ENCODE data around the gene RSPO4. TPM values are rescaled to one million over a fixed set of nuclear protein-coding genes. Genes with fewer than 3 reads are reported as not detected.

Gene RSPO4
- total RNA-seq, 2 donors from 2014 or later, result 0.71 to 0.74 TPM

GRCh38 chr20:952196-952795 is 49.8 kb downstream of the RSPO4 start:
- ATAC-seq, result no peak
- no peak for DNase-seq
- intact Hi-C loops (cut with DNase I), result no loop called here

DNA sequence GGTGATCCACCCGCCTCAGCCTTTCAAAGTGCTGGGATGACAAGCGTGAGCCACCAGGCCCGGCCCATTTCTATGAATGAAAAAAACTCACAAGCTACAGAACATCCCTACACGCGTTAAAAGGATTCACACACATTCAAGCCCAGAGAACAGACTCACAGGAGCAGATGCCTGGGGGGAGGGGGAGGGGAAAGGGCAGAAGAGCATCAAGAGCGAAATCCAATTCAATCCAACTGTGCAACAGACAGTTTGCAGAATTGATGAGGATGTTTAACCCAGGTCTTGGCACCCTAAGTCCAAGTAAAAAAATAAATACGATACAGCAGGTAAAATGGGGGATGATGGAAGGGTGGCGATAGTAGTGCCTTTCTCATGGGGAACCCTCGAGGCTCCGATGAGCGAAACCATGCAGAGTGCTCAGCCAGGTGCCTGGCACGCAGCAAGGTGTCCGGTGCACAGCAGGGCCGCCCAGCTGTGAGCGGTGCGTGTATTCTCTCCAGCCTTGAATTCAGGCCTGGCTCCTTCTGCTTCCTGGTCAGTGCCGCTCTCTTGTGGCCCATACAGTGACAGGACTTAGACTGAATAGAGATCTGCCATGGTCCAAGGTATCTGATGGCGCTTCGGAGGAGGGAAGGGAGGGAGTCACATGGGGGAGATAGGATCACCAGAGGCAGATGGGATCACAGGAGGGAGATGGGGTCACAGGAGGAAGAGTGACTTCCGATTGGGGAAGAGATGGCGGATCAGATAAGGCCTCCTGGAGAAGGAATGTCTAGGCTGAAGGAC is 50.5 kb downstream of the RSPO4 start:
- ATAC-seq (no peak), DNase-seq (no peak)
- intact Hi-C loops (cut with DNase I), result no loop called here

- no peak for DNase-seq
- no peak for ATAC-seq
- intact Hi-C loops (cut with DNase I), result no loop called here
These were observed 52.4 kb downstream of the RSPO4 start for GRCh38 chr20:949717-950116.

GRCh38 chr20:946826-947225 is 55.3 kb downstream of the RSPO4 start:
- ATAC-seq, result no peak
- intact Hi-C loops (cut with DNase I), result no loop called here
- no peak for DNase-seq

- intact Hi-C loops (cut with DNase I), result no loop called here
- no peak for ATAC-seq
- no peak for DNase-seq
These were observed 56.3 kb downstream of the RSPO4 start for GRCh38 chr20:945841-946240.

DNA sequence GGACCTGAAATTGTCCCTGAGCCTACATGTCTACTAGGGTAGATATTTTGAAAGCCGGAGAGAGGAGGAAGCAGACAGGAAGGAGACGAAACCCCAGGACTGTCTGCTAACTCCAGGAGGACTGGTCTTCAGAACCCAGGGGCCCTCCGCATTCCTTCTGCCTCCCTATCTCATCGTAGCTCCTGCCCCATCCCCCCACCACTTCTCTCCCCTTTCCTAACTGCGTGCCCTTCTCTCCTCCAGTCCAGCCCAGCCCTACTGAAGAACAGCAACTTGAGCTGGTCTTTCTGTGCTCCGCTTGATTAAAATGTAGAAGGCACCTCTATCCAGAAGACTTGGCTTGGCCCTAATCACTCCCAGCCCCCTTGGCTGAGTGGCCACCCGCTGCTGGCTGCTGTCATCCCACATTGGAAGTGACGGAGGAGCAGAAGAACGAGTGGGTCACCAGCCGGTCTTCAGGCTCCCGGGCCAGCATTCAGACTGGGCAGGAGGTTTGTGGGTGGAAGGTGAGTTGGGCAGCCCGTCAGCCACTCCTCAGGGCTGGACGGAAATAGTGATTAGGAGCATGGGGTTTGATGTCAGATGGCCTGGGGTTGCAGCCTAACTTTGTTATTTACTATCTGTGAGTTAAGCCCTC is 57.2 kb downstream of the RSPO4 start:
- DNase-seq (no peak), ATAC-seq (no peak)
- intact Hi-C loops (cut with DNase I), result no loop called here

GRCh38 chr20:944148-944547 is 58.0 kb downstream of the RSPO4 start:
- intact Hi-C loops (cut with DNase I), result no loop called here
- DNase-seq (no peak), ATAC-seq (no peak)

DNA sequence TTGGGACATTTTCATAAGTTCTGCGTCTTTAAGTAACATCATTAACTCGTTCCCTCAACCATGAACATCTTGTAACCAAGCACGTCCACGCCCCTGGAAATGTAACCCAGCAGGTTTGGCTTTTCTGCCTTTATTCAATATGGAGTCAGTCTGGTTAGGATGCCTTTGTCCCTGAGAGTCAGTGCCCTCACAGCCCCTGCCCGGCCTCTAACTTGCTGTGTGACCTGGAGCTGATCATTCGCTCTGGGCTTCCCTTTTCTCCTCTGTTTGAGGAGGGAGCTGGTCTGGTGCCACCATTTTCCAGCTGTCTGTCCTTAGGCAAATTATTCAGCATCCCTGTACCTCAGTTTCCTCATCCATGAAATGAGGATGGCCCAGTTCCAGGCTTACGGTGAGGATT is 59.5 kb downstream of the RSPO4 start:
- intact Hi-C loops (cut with DNase I), result no loop called here
- DNase-seq (no peak), ATAC-seq (no peak)

- intact Hi-C loops (cut with DNase I), result no loop called here
- DNase-seq (no peak), ATAC-seq (no peak)
These were observed 61.2 kb downstream of the RSPO4 start for GRCh38 chr20:940926-941325.

GRCh38 chr20:939606-940005 is 62.5 kb downstream of the RSPO4 start:
- ATAC-seq, result no peak
- DNase-seq, result no peak
- intact Hi-C loops (cut with DNase I), result no loop called here

DNA sequence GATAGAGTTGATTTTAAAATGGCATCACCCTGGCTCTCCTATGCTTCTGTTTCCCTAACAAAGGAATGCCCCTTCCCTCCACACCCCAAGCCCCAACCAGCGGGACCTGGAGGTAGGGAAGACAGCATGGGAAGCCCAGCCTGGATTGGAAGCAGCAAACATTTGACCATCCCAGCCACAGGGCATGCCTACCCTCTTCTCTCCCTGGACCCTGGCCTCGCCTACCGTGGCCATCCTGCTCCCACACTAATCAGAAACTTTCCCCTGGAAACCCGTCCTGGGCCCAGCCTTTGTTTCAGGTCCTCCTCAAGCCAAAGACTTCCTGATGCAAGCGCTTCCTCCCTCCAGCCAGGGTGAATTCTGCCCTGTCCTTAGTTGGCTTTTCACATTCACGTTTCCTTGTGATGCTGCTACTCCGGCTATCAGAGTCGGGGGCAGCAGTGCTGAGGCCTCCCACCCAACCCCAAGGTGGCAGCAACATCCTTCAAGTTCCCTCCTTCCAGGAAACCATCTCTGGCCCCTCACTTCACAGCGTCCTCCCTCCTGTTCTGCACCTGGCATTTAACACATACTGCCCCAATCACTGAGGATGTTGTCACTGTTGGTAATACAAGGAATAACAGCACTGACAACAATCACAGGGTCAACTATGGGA is 67.8 kb downstream of the RSPO4 start:
- ATAC-seq (no peak), DNase-seq (no peak)
- intact Hi-C loops (cut with DNase I), result no loop called here

DNA sequence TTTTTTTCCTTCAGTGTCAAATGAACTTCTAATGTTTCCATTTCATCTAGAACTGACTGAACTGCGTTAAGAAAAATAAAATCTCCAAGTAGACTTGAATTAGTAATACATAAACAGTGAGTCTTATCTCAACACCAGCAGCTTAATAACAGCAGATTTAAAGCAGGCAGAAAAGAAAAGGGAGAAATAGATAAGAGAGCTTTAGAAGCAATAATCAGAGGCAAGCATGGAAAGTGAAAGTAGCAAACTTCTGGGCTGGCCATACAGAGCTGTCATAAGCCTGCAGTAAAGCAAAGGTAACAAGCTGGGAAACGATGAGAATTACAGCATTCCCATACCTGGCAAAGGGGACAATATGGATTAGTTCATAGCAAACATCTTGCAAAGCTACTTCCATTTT is 69.1 kb downstream of the RSPO4 start:
- no peak for DNase-seq
- ATAC-seq, result no peak
- intact Hi-C loops (cut with DNase I), result no loop called here

GRCh38 chr20:931401-931800 is 70.7 kb downstream of the RSPO4 start:
- ATAC-seq, result no peak
- DNase-seq, result no peak
- intact Hi-C loops (cut with DNase I), result no loop called here

GRCh38 chr20:926670-927069 is 75.4 kb downstream of the RSPO4 start:
- DNase-seq (no peak), ATAC-seq (peak in 1 of 2 donors; percentile 50)
- intact Hi-C loops (cut with DNase I), result no loop called here

GRCh38 chr20:925516-925915 is 76.6 kb downstream of the RSPO4 start:
- ATAC-seq (no peak), DNase-seq (no peak)
- intact Hi-C loops (cut with DNase I), result no loop called here

DNA sequence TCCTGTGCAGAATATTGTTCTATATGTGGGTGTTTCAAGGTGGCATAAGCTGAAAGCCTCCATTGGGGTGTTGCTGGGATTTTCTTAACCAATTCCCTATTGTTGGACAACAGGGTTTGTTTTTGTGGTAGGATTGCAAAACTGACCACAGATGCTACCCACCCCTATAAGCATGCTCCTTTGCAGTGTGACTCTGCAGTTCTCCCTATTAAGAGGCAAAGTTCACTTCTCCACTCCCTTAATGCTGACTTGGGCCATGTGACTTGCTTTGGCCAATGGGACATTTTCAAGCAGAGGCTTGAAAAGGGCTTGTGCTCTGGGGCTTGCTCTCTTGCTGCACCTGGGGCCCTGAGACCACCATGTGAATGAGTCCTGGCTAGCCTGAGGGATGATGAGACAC is 77.5 kb downstream of the RSPO4 start:
- ATAC-seq (no peak), DNase-seq (no peak)
- intact Hi-C loops (cut with DNase I), result no loop called here

DNA sequence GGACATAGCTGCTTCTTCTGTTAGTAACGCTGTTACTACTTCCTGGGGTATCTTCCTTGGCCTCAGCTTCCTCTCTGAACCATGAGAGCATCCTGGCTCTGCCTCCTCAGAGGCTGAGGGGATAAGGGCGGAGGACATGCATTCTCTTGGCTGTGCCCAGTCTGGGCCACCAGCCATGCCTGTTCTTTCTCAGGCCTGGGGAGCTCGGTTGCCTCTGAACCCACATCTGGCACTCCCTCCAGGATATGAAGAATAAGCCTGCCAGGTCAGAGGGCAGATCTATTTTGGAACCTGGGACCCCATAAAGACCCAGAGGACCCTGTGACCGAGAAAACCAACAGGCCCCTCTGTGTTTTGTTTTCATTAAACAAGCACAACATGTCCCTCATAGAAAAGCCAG is 79.3 kb downstream of the RSPO4 start:
- intact Hi-C loops (cut with DNase I), result no loop called here
- DNase-seq (no peak), ATAC-seq (no peak)

- intact Hi-C loops (cut with DNase I), result no loop called here
- ATAC-seq (no peak), DNase-seq (no peak)
These were observed 81.0 kb downstream of the RSPO4 start for GRCh38 chr20:921068-921467.

- ATAC-seq (no peak), DNase-seq (no peak)
- intact Hi-C loops (cut with DNase I), result no loop called here
These were observed 81.8 kb downstream of the RSPO4 start for GRCh38 chr20:920311-920710.

- intact Hi-C loops (cut with DNase I), result no loop called here
- ATAC-seq (no peak), DNase-seq (no peak)
These were observed 82.6 kb downstream of the RSPO4 start for GRCh38 chr20:919491-919916.
